Fibroblast of mammary gland (primary cell): Measurements from ENCODE around the gene IL4R.

Experiments
- DNase-seq: peaks from one replicate; pipeline ENCODE4 v3.0.0-alpha.2; 2010; ENCODE audit warnings: low read depth
- H3K4me3 ChIP-seq: 2 replicates; pipeline ENCODE4 v1.5.1; 2011; ENCODE audit warnings: low read depth, mild to moderate bottlenecking, low read length, moderate library complexity; ENCODE audit not compliant: control insufficient read depth
- TF ChIP-seq, protein P1 (sequence below): conservative IDR thresholded peaks from 2 replicates; pipeline ENCODE4 v1.5.1; 2011; ENCODE audit warnings: low read depth, low read length, inconsistent platforms; ENCODE audit not compliant: control insufficient read depth, insufficient read depth

The IL4R gene

DNA sequence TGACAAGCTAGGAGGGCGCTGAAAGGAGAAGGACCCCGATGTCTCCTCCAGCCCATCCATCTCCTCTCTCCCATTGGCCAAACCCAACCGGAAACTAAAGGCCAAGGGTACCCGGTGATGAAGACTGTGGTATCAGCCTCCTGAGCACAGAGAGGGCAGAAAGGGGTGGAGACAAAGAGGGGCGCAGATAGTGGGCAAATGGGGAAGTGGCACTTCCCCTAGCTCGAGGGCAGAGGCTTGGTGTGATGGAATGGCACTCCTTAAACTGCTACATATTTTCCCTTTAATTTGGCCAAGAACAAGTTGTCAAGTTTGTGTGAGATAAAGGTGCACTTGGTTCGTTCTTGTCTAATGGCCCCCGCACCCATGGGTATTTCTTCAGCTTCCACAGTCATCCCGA is 27.8 kb downstream of the IL4R start:
- TF ChIP-seq, protein P1, sequence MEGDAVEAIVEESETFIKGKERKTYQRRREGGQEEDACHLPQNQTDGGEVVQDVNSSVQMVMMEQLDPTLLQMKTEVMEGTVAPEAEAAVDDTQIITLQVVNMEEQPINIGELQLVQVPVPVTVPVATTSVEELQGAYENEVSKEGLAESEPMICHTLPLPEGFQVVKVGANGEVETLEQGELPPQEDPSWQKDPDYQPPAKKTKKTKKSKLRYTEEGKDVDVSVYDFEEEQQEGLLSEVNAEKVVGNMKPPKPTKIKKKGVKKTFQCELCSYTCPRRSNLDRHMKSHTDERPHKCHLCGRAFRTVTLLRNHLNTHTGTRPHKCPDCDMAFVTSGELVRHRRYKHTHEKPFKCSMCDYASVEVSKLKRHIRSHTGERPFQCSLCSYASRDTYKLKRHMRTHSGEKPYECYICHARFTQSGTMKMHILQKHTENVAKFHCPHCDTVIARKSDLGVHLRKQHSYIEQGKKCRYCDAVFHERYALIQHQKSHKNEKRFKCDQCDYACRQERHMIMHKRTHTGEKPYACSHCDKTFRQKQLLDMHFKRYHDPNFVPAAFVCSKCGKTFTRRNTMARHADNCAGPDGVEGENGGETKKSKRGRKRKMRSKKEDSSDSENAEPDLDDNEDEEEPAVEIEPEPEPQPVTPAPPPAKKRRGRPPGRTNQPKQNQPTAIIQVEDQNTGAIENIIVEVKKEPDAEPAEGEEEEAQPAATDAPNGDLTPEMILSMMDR: no peak
- no peak for DNase-seq
- no peak overlapping the region for H3K4me3 ChIP-seq

DNA sequence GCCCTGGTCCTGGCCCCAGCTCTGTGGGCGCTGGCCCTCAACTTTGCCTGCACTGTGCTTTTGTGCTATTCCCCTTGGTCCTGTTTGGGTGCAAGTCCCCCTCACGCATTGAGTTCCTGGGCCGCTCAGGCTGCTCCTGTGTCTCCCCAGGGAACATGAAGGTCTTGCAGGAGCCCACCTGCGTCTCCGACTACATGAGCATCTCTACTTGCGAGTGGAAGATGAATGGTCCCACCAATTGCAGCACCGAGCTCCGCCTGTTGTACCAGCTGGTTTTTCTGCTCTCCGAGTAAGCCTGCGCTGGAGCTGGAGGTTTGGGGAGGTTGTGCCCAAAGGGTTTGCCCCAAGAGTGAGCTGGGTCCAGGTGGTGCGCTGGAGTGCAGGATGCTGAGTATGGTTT is 28.2 kb downstream of the IL4R start:
- H3K4me3 ChIP-seq: no peak overlapping the region
- TF ChIP-seq, protein P1: no peak
- no peak for DNase-seq

DNA sequence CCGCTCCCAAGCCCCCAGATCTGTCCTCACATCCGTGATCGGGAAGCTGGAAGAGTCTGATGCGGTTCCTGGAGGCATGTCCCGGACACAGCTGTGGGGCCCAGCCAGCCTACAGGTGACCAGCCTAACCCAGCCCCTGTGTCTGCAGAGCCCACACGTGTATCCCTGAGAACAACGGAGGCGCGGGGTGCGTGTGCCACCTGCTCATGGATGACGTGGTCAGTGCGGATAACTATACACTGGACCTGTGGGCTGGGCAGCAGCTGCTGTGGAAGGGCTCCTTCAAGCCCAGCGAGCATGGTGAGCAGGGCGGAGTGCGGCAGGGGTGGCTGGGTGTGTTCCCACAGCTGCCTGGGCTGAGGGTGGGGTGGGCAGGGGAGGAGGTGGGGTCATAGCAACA is 30.9 kb downstream of the IL4R start:
- H3K4me3 ChIP-seq: no peak overlapping the region
- TF ChIP-seq, protein P1: no peak
- DNase-seq: no peak

DNA sequence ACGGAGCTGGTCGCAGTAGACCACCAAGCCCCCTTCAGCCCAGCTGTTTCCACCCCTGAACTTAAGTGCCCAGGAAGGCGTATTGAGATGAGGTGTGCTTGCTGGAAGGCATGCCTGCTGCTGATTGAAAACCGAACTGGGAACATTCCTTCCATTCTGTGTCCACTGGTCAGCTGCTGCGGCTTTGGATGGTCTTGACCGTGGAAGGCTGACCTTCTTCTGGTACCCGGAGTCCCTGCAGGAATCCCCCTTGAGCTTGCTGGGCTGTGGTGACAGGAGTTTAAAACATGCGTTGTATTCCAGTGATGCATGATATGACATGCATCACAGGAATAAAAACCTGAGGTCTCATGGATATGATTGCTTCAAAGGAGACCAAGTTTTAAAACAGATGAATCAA is 31.4 kb downstream of the IL4R start:
- no peak for DNase-seq
- H3K4me3 ChIP-seq: no peak overlapping the region
- TF ChIP-seq, protein P1: no peak

DNA sequence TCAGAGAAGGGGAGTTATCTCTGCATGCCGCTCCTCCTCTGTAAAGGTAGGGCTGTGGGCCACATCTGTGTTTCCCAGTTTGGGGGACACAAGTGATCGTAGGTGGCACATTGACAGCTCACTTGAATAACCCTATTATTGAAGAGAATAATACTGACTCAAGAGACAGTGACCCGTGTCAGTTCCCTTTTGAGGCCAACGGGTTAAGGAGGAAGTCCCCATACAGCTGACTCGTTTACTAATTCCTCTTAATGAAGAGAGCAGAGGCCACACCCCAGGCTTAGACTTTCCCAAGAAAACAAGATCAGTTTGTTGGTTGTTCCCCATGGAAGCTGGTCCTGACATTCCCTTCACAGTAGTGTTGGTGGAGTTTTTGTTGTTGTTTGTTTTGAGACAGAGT is 33.0 kb downstream of the IL4R start:
- TF ChIP-seq, protein P1: no peak
- DNase-seq: no peak

DNA sequence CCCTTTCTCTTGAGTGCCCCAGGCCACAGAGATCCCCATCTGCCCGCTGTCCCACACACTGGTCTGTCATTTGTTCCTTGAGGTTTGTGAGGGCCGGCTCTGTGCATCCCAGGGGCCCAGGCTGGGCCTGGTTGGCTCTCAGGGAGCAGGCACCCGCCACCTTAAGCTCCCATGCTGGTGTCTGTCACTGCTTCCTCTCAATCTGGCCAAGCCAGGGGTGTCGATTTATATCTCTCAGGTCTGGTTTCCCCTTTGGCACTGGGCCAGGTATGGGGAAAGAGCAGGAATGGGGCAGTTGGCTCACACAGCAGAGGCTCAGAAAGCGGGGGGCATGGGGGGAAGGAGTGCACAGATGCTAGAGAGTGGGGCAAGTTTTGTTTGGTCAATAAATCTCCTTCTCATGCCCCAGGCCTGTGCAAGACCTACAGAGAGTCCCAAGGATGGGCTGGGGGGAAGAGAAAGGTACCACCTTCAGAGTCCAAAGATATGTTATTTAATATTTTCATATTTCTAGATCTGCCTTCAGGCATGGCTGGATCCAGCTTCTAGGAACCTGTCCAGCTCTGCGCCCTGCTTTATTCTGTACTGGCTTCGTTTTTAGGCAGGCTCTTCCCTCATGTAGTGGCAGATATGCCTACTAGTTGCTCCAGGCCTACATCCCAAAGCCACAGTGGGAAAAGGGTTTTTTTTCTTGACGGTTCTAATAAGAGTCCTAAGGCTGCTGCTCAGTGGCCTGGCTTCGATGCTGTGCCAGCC is 34.3 kb downstream of the IL4R start:
- TF ChIP-seq, protein P1: no peak
- no peak for DNase-seq
- H3K4me3 ChIP-seq: no peak overlapping the region

More for the DNA sequence above, 33.0 kb downstream of the IL4R start:
- H3K4me3 ChIP-seq: no peak overlapping the region
